Measurements from ENCODE around the gene PCNX2. TPM values are rescaled to one million over a fixed set of nuclear protein-coding genes. Genes with fewer than 3 reads are reported as not detected.

PCNX2 gene
- total and polyA plus RNA-seq, 2 of the 8 experiments (the other 6 are each of a cell fraction or from before 2014, with no cell fraction given), result 46.1 to 57.6 TPM

GRCh38 chr1:233151861-233152260, 143.7 kb downstream of the PCNX2 start (continued):
- TF ChIP-seq MAX (IDR thresholded peaks at IDR 0.05) (no peak), BCL11A (IDR thresholded peaks at IDR 0.05; ENCODE audit: low read depth in 2 of 2, low read length in 2 of 2) (no peak), YY1 (IDR thresholded peaks at IDR 0.05; ENCODE audit: low read depth, low read length) (no peak), CEBPB (IDR thresholded peaks at IDR 0.05; ENCODE audit: low read depth, low read length) (no peak)
